Measurements from ENCODE around the gene THSD4. TPM values are rescaled to one million over a fixed set of nuclear protein-coding genes. Genes with fewer than 3 reads are reported as not detected.

The THSD4 gene
- polyA plus RNA-seq, 2 of the 4 experiments (the other 2 are of a cell fraction), result 15.8 to 40.7 TPM

DNA sequence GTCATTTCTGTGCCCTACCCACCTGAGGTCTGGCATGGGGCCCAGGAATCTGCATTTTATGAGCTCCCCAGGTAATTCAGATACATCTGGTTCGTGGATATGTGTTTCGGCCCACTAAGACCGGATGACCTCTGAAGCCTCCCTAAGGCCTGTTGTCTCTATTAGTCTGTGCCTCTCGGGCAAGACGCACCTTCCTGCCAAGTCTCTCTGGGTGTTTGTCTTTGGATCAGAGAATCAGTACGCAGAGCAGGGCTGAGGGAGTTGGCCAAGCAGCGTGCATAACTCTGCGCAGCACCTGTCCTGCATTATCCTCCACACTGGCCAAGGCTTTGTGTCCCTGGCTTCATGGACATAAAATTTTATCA is 181.0 kb downstream of the THSD4 start (continued):
- no peak for TF ChIP-seq RNF2 (IDR thresholded peaks at IDR 0.05; ENCODE audit: borderline replicate concordance, low read depth)
- TF ChIP-seq RCOR1 (IDR thresholded peaks at IDR 0.05; ENCODE audit: low read depth, low read length), result no peak
- TF ChIP-seq RARB (CRISPR knock-in tag; IDR thresholded peaks at IDR 0.05), result no peak
- TF ChIP-seq MAFK (IDR thresholded peaks at IDR 0.05; ENCODE audit: partially characterized antibody), result no peak
- TF ChIP-seq, protein P1, sequence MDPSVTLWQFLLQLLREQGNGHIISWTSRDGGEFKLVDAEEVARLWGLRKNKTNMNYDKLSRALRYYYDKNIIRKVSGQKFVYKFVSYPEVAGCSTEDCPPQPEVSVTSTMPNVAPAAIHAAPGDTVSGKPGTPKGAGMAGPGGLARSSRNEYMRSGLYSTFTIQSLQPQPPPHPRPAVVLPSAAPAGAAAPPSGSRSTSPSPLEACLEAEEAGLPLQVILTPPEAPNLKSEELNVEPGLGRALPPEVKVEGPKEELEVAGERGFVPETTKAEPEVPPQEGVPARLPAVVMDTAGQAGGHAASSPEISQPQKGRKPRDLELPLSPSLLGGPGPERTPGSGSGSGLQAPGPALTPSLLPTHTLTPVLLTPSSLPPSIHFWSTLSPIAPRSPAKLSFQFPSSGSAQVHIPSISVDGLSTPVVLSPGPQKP (IDR thresholded peaks at IDR 0.05; ENCODE audit: low read depth, low read length), result no peak
- no peak for TF ChIP-seq BHLHE40 (IDR thresholded peaks at IDR 0.05; ENCODE audit: low read depth, low read length)

DNA sequence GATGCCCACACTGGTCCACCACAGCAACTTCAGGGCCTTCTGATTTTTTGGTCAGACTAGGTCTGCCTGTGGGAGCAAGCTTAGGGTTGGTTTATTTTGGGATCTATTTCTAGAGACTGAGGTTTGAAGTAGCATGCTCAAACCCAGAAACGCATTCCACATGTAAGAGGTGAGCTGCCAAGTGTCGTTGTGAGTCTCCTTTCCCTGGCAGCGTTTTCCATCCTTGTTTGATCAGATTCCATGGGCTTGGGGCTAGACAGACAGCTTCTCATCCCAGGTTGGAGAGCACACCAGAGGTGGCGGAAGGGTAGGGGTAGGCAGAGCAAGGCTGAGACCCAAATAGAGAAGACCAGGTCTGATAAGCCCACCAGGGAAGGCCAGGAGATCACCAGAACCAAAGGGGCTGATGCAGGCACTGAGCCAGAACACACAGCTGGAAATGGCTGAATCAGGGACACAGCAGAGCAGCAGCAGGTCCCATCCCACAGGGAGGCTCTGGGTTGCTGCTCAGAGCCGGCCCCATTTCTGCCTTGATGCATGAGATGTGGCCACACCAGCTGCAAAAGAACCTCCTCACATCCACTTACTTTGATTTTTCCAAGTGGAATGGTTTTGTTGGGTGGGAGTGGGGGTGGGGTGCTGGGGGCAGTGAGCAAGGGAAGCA is 186.8 kb downstream of the THSD4 start:
- H3K27ac ChIP-seq, result peak overlapping the region; percentile 29 to 61; a peak in 4 of 6 replicates
- WGBS (ENCODE audit: missing lambda C conversion rate), result 91% methylated on average over 5 of the region's 5 CpGs
- FAIRE-seq (no peak), ATAC-seq (no peak), DNase-seq (ENCODE audit: low read depth in 1 of 2, low spot score in 1 of 2) (no peak)
- TF ChIP-seq ZNF302 (CRISPR knock-in tag; IDR thresholded peaks at IDR 0.05) (no peak), KDM5A (IDR thresholded peaks at IDR 0.05) (no peak), NR3C1 (IDR thresholded peaks at IDR 0.05) (no peak), HOXB5 (CRISPR knock-in tag; IDR thresholded peaks at IDR 0.05) (no peak), BHLHE40 (IDR thresholded peaks at IDR 0.05; ENCODE audit: low read depth, low read length) (no peak), HEYL (CRISPR knock-in tag; IDR thresholded peaks at IDR 0.05) (no peak), NPAS2 (CRISPR knock-in tag; IDR thresholded peaks at IDR 0.05; ENCODE audit: borderline replicate concordance) (no peak), TFCP2L1 (CRISPR knock-in tag; IDR thresholded peaks at IDR 0.05) (no peak), FOSB (CRISPR knock-in tag; IDR thresholded peaks at IDR 0.05) (no peak), CHD2 (IDR thresholded peaks at IDR 0.05; ENCODE audit: low read length, partially characterized antibody) (no peak), ZFP36 (IDR thresholded peaks at IDR 0.05; ENCODE audit: borderline replicate concordance, partially characterized antibody) (no peak), SMC3 (IDR thresholded peaks at IDR 0.05) (no peak), CBX2 (IDR thresholded peaks at IDR 0.05; ENCODE audit: borderline replicate concordance, low read depth) (no peak), ESRRA (IDR thresholded peaks at IDR 0.05; ENCODE audit: borderline replicate concordance, low read length) (no peak)
- TF ChIP-seq, protein P2, sequence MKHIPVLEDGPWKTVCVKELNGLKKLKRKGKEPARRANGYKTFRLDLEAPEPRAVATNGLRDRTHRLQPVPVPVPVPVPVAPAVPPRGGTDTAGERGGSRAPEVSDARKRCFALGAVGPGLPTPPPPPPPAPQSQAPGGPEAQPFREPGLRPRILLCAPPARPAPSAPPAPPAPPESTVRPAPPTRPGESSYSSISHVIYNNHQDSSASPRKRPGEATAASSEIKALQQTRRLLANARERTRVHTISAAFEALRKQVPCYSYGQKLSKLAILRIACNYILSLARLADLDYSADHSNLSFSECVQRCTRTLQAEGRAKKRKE (CRISPR knock-in tag; IDR thresholded peaks at IDR 0.05; ENCODE audit: low read depth), result no peak
- TF ChIP-seq, protein P3, sequence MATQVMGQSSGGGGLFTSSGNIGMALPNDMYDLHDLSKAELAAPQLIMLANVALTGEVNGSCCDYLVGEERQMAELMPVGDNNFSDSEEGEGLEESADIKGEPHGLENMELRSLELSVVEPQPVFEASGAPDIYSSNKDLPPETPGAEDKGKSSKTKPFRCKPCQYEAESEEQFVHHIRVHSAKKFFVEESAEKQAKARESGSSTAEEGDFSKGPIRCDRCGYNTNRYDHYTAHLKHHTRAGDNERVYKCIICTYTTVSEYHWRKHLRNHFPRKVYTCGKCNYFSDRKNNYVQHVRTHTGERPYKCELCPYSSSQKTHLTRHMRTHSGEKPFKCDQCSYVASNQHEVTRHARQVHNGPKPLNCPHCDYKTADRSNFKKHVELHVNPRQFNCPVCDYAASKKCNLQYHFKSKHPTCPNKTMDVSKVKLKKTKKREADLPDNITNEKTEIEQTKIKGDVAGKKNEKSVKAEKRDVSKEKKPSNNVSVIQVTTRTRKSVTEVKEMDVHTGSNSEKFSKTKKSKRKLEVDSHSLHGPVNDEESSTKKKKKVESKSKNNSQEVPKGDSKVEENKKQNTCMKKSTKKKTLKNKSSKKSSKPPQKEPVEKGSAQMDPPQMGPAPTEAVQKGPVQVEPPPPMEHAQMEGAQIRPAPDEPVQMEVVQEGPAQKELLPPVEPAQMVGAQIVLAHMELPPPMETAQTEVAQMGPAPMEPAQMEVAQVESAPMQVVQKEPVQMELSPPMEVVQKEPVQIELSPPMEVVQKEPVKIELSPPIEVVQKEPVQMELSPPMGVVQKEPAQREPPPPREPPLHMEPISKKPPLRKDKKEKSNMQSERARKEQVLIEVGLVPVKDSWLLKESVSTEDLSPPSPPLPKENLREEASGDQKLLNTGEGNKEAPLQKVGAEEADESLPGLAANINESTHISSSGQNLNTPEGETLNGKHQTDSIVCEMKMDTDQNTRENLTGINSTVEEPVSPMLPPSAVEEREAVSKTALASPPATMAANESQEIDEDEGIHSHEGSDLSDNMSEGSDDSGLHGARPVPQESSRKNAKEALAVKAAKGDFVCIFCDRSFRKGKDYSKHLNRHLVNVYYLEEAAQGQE (IDR thresholded peaks at IDR 0.05), result no peak
- no peak overlapping the region for H3K4me3 ChIP-seq
- ChIA-PET CTCF (interaction anchor here (0.6 to 2.1 kb wide), 4 partner anchors 14 to 188 kb away, joined by 3 to 7 read pairs (median 4); no protein-coding TSS in a partner anchor), POLR2A (no interaction called here)
- no peak overlapping the region for H3K4me2 ChIP-seq
- H3K4me1 ChIP-seq, result peaks cover 45% of the 10 kb centered on the region
- no peaks in the 10 kb centered on the region for H3K9me3 ChIP-seq

All from A549 (cell line).